GM18951 (cell line): ENCODE results near the gene CDKAL1.

ENCODE experiments used
- POLR2A ChIP-seq: IDR thresholded peaks from 4 replicates; pipeline ENCODE4 v1.6.1; 2011; ENCODE audit warnings: mild to moderate bottlenecking; ENCODE audit not compliant: insufficient read length, insufficient read depth; ENCODE audit errors: extremely low read depth
- in situ Hi-C: fragments of 300-500 bp; cut with MboI; formaldehyde crosslinking; loops from one replicate; pipeline ENCODE4 v1.12.0; 2022; ENCODE audit warnings: low sequenced_read_pairs, mixed read lengths, inconsistent platforms; ENCODE audit not compliant: unreplicated experiment

The CDKAL1 gene

GRCh38 chr6:20534295-20535262, at the start of gene CDKAL1:
Gene CDKAL1, plus strand, starts transcription at chr6:20534457. Its CDS starts 11,894 bp downstream, at chr6:20546351.
- in situ Hi-C loops, result no loop called here

GRCh38 chr6:20486641-20487040, 47.6 kb upstream of the CDKAL1 start:
- in situ Hi-C loops, result no loop called here
- no peak for TF ChIP-seq POLR2A

More at GRCh38 chr6:20534295-20535262, at the start of gene CDKAL1:
- peak; percentile 71 for TF ChIP-seq POLR2A

GRCh38 chr6:20487669-20488375, 46.4 kb upstream of the CDKAL1 start:
- TF ChIP-seq POLR2A, result no peak
- in situ Hi-C loops, result no loop called here

- TF ChIP-seq POLR2A, result no peak
- in situ Hi-C loops, result no loop called here
Observed at GRCh38 chr6:20490591-20490990, 43.7 kb upstream of the CDKAL1 start.

- in situ Hi-C loops, result no loop called here
- TF ChIP-seq POLR2A, result no peak
Observed at GRCh38 chr6:20492099-20492498, 42.2 kb upstream of the CDKAL1 start.

- no peak for TF ChIP-seq POLR2A
- in situ Hi-C loops, result no loop called here
Observed at GRCh38 chr6:20497216-20498040, 36.8 kb upstream of the CDKAL1 start.

GRCh38 chr6:20498041-20498385, 36.2 kb upstream of the CDKAL1 start:
- in situ Hi-C loops, result no loop called here

GRCh38 chr6:20509212-20509611, 25.0 kb upstream of the CDKAL1 start:
- no peak for TF ChIP-seq POLR2A
- in situ Hi-C loops, result no loop called here

More at GRCh38 chr6:20498041-20498385, 36.2 kb upstream of the CDKAL1 start:
- no peak for TF ChIP-seq POLR2A

GRCh38 chr6:20511852-20512251, 22.4 kb upstream of the CDKAL1 start:
- in situ Hi-C loops, result no loop called here
- TF ChIP-seq POLR2A, result no peak

GRCh38 chr6:20525208-20525607, 9.0 kb upstream of the CDKAL1 start:
- in situ Hi-C loops, result loop anchor here (5.0 to 10.0 kb wide), 3 partner anchors 110 to 430 kb away; no protein-coding TSS in a partner anchor

GRCh38 chr6:20529086-20529448, 5.2 kb upstream of the CDKAL1 start:
- in situ Hi-C loops, result loop anchor here (5.0 to 10.0 kb wide), 3 partner anchors 114 to 434 kb away; no protein-coding TSS in a partner anchor

- TF ChIP-seq POLR2A, result no peak
- in situ Hi-C loops, result no loop called here
Observed at GRCh38 chr6:20532881-20533280, 1.4 kb upstream of the CDKAL1 start.

GRCh38 chr6:20533746-20534294, 437 bp upstream of the CDKAL1 start:
- in situ Hi-C loops, result no loop called here
- TF ChIP-seq POLR2A, result no peak
